NCI-H446 treated with DMSO at 0.1 percent for 48 hours (cell line): ENCODE data around the gene REEP1.
"Not testable (repeated sequence)": the region's sequence is repeated elsewhere in the genome, so short reads cannot be mapped to it uniquely, and the experiment has no call there.

ENCODE experiments used
- DNase-seq: peaks from one replicate; lab custom pipeline; 2025; lab: John Stamatoyannopoulos, UW

The REEP1 gene

GRCh38 chr2:86283411-86284030, 53.9 kb downstream of the REEP1 start:
- no peak for DNase-seq

- no peak for DNase-seq
Observed at GRCh38 chr2:86281066-86281700, 56.2 kb downstream of the REEP1 start.

GRCh38 chr2:86280191-86280667, 57.2 kb downstream of the REEP1 start:
- peak; percentile 55 for DNase-seq

- no peak for DNase-seq
Observed at GRCh38 chr2:86275962-86276361, 61.5 kb downstream of the REEP1 start.

- DNase-seq = no peak
Observed at GRCh38 chr2:86275384-86275799, 62.0 kb downstream of the REEP1 start.

GRCh38 chr2:86274918-86275275, 62.5 kb downstream of the REEP1 start:
- peak; percentile 3 for DNase-seq

- no peak for DNase-seq
Observed at GRCh38 chr2:86274265-86274917, 63.0 kb downstream of the REEP1 start.

- DNase-seq = no peak
Observed at GRCh38 chr2:86272111-86272510, 65.3 kb downstream of the REEP1 start.

GRCh38 chr2:86271248-86271647, 66.2 kb downstream of the REEP1 start:
- DNase-seq = no peak

- no peak for DNase-seq
Observed at GRCh38 chr2:86263956-86264355, 73.5 kb downstream of the REEP1 start.

GRCh38 chr2:86260978-86261377, 76.4 kb downstream of the REEP1 start:
- no peak for DNase-seq

GRCh38 chr2:86258106-86258505, 79.3 kb downstream of the REEP1 start:
- DNase-seq = no peak

- DNase-seq = no peak
Observed at GRCh38 chr2:86256982-86257381, 80.4 kb downstream of the REEP1 start.

- no peak for DNase-seq
Observed at GRCh38 chr2:86256300-86256699, 81.1 kb downstream of the REEP1 start.

- peak; percentile 64 for DNase-seq
Observed at GRCh38 chr2:86254576-86255538, 82.6 kb downstream of the REEP1 start.

GRCh38 chr2:86253424-86253823, 84.0 kb downstream of the REEP1 start:
- no peak for DNase-seq

- DNase-seq = no peak
Observed at GRCh38 chr2:86251840-86252266, 85.6 kb downstream of the REEP1 start.

- DNase-seq = peak; percentile 83
Observed at GRCh38 chr2:86249579-86250391, 87.6 kb downstream of the REEP1 start.

- no peak for DNase-seq
Observed at GRCh38 chr2:86249176-86249575, 88.2 kb downstream of the REEP1 start.

GRCh38 chr2:86245222-86245621, 92.2 kb downstream of the REEP1 start:
- DNase-seq = not testable (repeated sequence)

- not testable (repeated sequence) for DNase-seq
Observed at GRCh38 chr2:86244781-86245180, 92.6 kb downstream of the REEP1 start.
